ENCODE results near the gene GH2.

GRCh38 chr17:63850401-63850800 lies 31.3 kb downstream of the GH2 start:
- no peak for TF ChIP-seq PATZ1 (CRISPR knock-in tag; IDR thresholded peaks at IDR 0.05; ENCODE audit: borderline replicate concordance)
- TF ChIP-seq ISL1 (CRISPR knock-in tag; IDR thresholded peaks at IDR 0.05), result no peak
- no peak for TF ChIP-seq PPARA (CRISPR knock-in tag; IDR thresholded peaks at IDR 0.05; ENCODE audit: borderline replicate concordance)
- TF ChIP-seq TSHZ2 (CRISPR knock-in tag; IDR thresholded peaks at IDR 0.05), result no peak
- no peak for TF ChIP-seq ESRRG (CRISPR knock-in tag; IDR thresholded peaks at IDR 0.05)
- TF ChIP-seq SNAI2 (CRISPR knock-in tag; IDR thresholded peaks at IDR 0.05), result no peak
- no peak for TF ChIP-seq ZNF70 (CRISPR knock-in tag; IDR thresholded peaks at IDR 0.05)
- TF ChIP-seq RARB (CRISPR knock-in tag; IDR thresholded peaks at IDR 0.05), result no peak
- no peak for TF ChIP-seq TCF4 (CRISPR knock-in tag; IDR thresholded peaks at IDR 0.05; ENCODE audit: borderline replicate concordance)
